GM15510 (cell line): ENCODE results near the gene BSCL2.

Source experiments
- POLR2A ChIP-seq: IDR thresholded peaks from 3 replicates; pipeline ENCODE4 v1.6.1; 2011; ENCODE audit warnings: borderline replicate concordance; ENCODE audit not compliant: insufficient read length; ENCODE audit errors: extremely low read depth

The BSCL2 gene

DNA sequence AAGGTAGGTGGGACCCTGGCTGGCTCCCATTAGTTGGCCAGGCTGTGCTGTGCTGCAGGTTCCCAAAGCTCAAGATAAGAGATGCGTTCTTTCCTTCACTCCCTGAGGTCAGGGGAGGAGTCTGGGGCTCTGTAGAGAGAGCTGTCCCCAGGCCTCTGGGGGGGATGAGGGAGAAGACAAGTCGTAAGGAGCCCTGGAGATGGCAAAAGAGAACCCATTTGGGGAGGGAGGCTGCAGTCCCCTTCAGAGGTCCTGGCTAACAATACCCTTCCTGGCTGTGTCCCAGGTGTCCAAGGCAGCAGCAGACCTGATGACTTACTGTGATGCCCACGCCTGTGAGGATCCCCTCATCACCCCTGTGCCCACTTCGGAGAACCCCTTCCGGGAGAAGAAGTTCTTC lies 1.2 kb upstream of the BSCL2 start:
- TF ChIP-seq POLR2A, result no peak

- no peak for TF ChIP-seq POLR2A
Observed at GRCh38 chr11:62706850-62707247, 375 bp downstream of the BSCL2 start.

DNA sequence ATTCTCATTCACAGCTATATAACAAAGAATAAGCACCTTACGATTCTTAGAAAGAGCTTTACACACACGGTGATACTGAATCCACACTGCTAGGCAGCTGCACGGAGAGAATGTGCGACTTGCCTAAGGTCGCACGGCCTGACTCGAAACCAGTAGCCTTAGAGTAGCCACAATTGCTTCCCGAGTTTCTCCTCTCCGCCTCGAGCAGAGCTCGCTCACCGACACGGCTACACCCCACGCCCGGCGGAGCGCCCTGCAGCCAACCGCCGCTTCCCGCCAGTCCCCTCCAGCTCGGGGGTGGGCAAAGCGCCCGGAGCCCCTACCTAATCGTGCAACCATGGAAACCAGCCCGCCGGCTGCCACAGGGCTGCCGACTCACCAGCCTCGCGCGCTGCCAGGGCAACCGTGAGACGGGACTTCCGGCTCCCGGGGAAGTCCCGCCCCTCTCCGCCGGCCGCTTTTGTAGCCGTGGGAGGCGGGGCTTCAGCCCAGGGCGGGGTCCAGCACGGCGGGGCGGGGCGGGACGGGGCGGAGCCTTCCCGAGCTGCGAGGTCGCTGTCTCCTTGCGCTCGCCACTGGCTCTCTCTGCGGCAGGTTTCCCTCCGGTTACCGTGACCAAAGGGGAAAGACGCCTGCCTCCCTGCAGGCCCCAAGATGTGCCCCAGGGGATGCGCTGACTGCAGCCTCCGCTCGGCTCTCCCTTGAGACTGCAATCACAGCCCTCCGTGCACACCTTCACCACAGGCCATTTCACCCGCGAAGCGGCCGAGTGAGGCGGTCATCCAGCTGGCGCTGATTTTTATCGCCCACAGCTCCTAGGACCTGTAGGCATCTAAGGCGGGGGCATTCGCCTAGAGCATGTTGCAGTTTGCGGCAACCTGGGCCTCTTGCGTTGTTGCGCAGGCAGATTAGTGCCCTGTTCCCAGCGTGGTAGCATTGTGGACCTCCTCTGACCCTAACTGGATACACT lies 1.1 kb downstream of the BSCL2 start:
- TF ChIP-seq POLR2A, result peak; percentile 60

- no peak for TF ChIP-seq POLR2A
Observed at GRCh38 chr11:62705413-62705812, 1.8 kb downstream of the BSCL2 start.

- TF ChIP-seq POLR2A, result no peak
Observed at GRCh38 chr11:62702246-62702645, 5.0 kb downstream of the BSCL2 start.

DNA sequence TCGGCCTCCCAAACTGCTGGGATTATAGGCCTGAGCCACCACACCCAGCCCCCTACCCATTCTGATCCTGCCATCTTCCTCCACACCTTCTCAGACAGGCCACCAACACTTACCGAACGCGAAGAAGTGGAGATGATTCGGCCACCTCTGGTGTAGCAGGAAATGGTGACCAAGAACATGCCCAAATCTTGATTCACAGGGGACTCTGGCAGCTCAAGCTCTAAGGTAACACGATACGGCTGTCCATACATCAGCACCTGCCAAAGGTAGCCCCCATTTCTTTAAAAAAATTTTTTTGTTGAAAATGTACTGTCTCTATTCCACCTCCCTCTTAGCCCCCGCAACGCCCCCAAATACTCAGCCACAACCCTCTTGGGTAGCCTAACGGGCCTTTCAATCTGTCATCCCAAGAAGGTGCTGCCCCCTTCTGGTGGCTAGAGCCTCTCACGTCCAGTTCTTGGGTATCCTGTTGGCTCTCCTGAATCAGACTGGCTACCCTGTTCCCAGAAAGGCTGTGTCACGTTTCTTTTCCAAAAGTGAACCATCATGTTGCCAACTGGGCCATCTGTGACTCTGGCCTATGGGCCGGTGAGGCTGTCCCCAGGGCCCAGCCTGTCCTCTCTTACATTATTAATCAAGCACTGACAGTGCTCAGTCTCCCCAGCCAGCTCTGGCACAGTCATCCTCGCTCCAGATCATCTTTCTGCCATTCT lies 12.6 kb downstream of the BSCL2 start:
- TF ChIP-seq POLR2A, result no peak

- no peak for TF ChIP-seq POLR2A
Observed at GRCh38 chr11:62689421-62690183, 17.6 kb downstream of the BSCL2 start, which contains the start of gene LRRN4CL. Gene LRRN4CL (minus strand): TSS chr11:62689530. CDS start chr11:62688508, 1,022 bp downstream.

- TF ChIP-seq POLR2A, result no peak
Observed at GRCh38 chr11:62688491-62688890, 18.7 kb downstream of the BSCL2 start.

- no peak for TF ChIP-seq POLR2A
Observed at GRCh38 chr11:62687508-62688396, 19.5 kb downstream of the BSCL2 start.

DNA sequence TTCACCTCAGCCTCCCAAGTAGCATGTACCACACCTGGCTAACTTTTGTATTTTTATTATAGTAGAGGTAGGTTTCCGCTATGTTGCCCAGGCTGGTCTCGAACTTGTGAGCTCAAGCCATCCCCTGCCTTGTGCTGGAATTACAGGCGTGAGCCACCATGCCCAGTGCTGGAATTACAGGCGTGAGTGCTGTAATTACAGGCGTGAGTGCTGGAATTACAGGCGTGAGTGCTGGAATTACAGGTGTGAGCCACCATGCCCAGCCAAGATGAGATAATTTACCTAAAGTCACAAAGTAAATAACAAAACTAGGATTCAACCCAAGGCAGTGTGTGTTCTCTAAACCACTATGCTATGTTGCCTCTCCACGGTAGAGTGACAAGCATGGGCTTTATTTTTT lies 24.7 kb downstream of the BSCL2 start:
- TF ChIP-seq POLR2A, result no peak

GRCh38 chr11:62680825-62681240 lies 26.4 kb downstream of the BSCL2 start:
- TF ChIP-seq POLR2A, result no peak

DNA sequence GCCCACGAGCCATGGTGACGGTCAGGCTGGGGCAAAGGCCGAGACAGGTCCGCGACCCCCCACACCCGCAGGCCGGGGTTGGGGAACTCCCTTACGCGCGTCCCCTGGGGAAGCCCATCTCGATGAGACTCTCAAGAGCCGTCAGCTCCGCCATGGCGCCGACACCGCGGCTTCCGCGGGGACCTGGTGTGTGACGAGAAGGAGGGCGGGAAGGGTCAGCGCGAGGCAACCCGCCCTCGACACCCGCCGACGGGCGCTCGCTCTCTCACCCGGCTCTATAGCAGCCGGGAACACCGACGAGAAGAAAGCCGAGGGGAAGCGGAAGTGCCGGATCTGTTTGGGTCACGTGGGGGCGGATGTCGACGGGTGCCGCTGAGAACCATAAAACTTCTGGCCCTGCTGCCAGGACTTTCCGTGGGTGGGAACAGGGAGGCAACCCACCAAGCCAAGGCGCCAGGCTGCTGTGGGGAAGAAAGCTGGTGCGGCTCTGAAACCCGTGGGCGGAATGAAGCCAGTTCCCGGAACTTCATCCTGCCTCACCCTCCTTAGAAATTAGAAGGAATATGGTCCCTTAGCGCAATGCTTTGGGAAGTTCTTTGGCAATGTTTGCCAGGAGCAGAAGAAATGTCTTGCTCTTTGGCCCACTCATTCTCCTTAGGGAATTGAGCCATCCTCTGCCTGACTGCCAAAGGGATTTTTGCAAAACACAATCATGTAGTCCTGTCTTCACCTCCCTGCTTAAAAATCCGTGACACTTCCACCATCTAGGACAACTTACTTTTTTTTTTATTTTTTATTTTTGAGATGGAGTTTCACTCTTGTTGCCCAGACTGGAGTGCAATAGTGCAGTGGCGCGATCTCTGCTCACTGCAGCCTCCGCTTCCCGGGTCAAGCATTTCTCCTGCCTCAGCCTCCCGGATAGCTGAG lies 28.2 kb downstream of the BSCL2 start, which contains the start of gene UBXN1:
TSS of gene UBXN1 (minus strand) at position 304 of the 927 bp plus-strand sequence. CDS start at position 154, 150 bp downstream.
- peak; percentile 86 for TF ChIP-seq POLR2A

DNA sequence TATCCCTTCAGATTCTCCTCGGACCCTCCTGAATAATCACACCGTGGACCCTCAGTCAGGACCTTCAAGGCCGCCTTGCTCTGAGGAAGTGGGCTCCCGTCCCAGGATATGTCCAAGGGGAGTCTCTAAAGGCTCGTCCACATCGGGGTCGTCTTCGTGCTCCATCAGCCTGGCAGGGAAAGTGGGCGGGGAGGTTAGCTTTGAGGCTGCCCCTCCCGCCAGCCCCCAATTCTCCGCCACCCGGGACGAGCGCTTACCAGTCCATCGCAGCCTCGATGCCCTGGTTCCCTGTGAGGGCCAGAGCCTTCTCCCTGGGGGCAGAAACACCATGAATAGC lies 28.8 kb downstream of the BSCL2 start:
- TF ChIP-seq POLR2A, result no peak
